Gastrocnemius medialis (tissue), 4 donors: ENCODE measurements around the gene ITGB7. TPM values are rescaled to one million over a fixed set of nuclear protein-coding genes. Genes with fewer than 3 reads are reported as not detected.

Experiments
- ATAC-seq, 2 donors: fragments of 150-250 bp; one replicate each; pipeline ENCODE4 v1.9.1; 2016
- DNase-seq, 2 donors: peaks; one replicate each; pipeline ENCODE4 v3.0.0-alpha.2; 2019
- H3K27ac ChIP-seq, 4 donors: fragments of 200-600 bp; sonication (generic); 1 replicate in 1 of 4; 2 replicates in 3 of 4; pipeline ENCODE4 v1.5.1; 2016 to 2018; ENCODE audit warnings: mild to moderate bottlenecking in 2 of 4, moderate library complexity in 1 of 4
- H3K27me3 ChIP-seq, 3 donors: fragments of 200-600 bp; sonication (generic) in 2 of 3; 1 replicate in 1 of 3; 2 replicates in 2 of 3; pipeline versions ENCODE4 v1.5.1 to v1.6.0; 2016 to 2019; ENCODE audit warnings: mild to moderate bottlenecking in 1 of 3, moderate library complexity in 1 of 3
- H3K36me3 ChIP-seq, 2 donors: fragments of 200-600 bp; sonication (generic) in 1 of 2; one replicate each; pipeline ENCODE4 v1.5.1; 2017 to 2018
- H3K4me1 ChIP-seq, 2 donors: fragments of 200-600 bp; sonication (generic) in 1 of 2; one replicate each; pipeline ENCODE4 v1.5.1; 2016 to 2017; ENCODE audit warnings: mild to moderate bottlenecking in 2 of 2
- H3K4me3 ChIP-seq, 4 donors: fragments of 200-600 bp; sonication (generic) in 3 of 4; 1 replicate in 1 of 4; 2 replicates in 3 of 4; pipeline ENCODE4 v1.5.1; 2016 to 2019; ENCODE audit warnings: mild to moderate bottlenecking in 2 of 4
- H3K9me3 ChIP-seq, 3 donors: fragments of 200-600 bp; sonication (generic) in 2 of 3; 1 replicate in 1 of 3; 2 replicates in 2 of 3; pipeline ENCODE4 v1.5.1; 2016 to 2019
- CTCF ChIP-seq, 5 experiments: fragments of 450-650 bp in 3 of 5; fragments of 200-600 bp in 2 of 5; sonication (generic) in 2 of 5; IDR thresholded peaks in 4 of 5; conservative IDR thresholded peaks in 1 of 5; 1 replicate in 4 of 5; 2 replicates in 1 of 5; pipeline ENCODE4 v1.5.1; 2016 to 2019; ENCODE audit warnings: antibody characterized with exemption in 5 of 5, mild to moderate bottlenecking in 3 of 5, moderate library complexity in 3 of 5
- POLR2A ChIP-seq, 2 donors: fragments of 450-650 bp; IDR thresholded peaks; one replicate each; pipeline ENCODE4 v1.6.1; 2017; ENCODE audit warnings: antibody characterized with exemption in 2 of 2, mild to moderate bottlenecking in 2 of 2, moderate library complexity in 2 of 2
- in situ Hi-C, 4 donors: fragments of 200-750 bp; cut with MboI; loops; one replicate each; pipeline versions ENCODE4 v1.15.0 to v1.8.0; 2017; ENCODE audit warnings: low sequenced_read_pairs in 4 of 4
- intact Hi-C: fragments of 100-400 bp; cut with DNase I; formaldehyde crosslinking; loops from one replicate; pipeline ENCODE4 v1.15.1; 2023; ENCODE audit warnings: low total_unique reads
- total RNA-seq, 4 donors: library from RNA; depleted of rRNA; stranded (reverse); fragments of >200 nt; gene quantifications; one replicate each; pipeline versions ENCODE4 v1.1.0 to v1.2.3, GENCODE V29; 2016

Gene ITGB7
- total RNA-seq, 4 donors from 2014 or later = 0.73 to 0.81 TPM; not detected in 2

GRCh38 chr12:53191885-53192530 is 15.0 kb downstream of the ITGB7 start:
- intact Hi-C loops = no loop called here
- H3K36me3 ChIP-seq = peaks cover 2 to 20% of the 10 kb centered on the region in 2 donors

GRCh38 chr12:53191096-53191884 is 15.8 kb downstream of the ITGB7 start:
- intact Hi-C loops (no loop called here), in situ Hi-C loops (loop anchor here in 1 of 4 donors (25.0 kb wide), 1 partner anchor 129 kb away; the partner anchor contains the start of gene TNS2)
- no peak for DNase-seq
- H3K27ac ChIP-seq = no peak overlapping the region
- ATAC-seq = no peak
- no peaks in the 10 kb centered on the region for H3K9me3 ChIP-seq
- no peak for TF ChIP-seq POLR2A (IDR thresholded peaks at IDR 0.05)
- TF ChIP-seq CTCF (IDR thresholded peaks at IDR 0.05 in 4 of 5, conservative IDR thresholded peaks at IDR 0.05 in 1 of 5) = no peak
- H3K4me3 ChIP-seq = no peak overlapping the region
- H3K36me3 ChIP-seq = peaks cover 2 to 28% of the 10 kb centered on the region in 2 donors
- H3K4me1 ChIP-seq = no peaks in the 10 kb centered on the region
- H3K27me3 ChIP-seq = no peaks in the 10 kb centered on the region

More at GRCh38 chr12:53191885-53192530, 15.0 kb downstream of the ITGB7 start:
- no peak for ATAC-seq
- no peaks in the 10 kb centered on the region for H3K9me3 ChIP-seq
- H3K4me3 ChIP-seq = no peak overlapping the region
- H3K4me1 ChIP-seq = no peaks in the 10 kb centered on the region
- no peaks in the 10 kb centered on the region for H3K27me3 ChIP-seq
- in situ Hi-C loops = loop anchor here in 1 of 4 donors (25.0 kb wide), 1 partner anchor 130 kb away; the partner anchor contains the start of gene TNS2
- TF ChIP-seq POLR2A (IDR thresholded peaks at IDR 0.05) (no peak), CTCF (IDR thresholded peaks at IDR 0.05 in 4 of 5, conservative IDR thresholded peaks at IDR 0.05 in 1 of 5) (no peak)
- no peak for DNase-seq
- no peak overlapping the region for H3K27ac ChIP-seq

- Histone ChIP-seq H3K4me1 (no peaks in the 10 kb centered on the region), H3K9me3 (no peaks in the 10 kb centered on the region), H3K27me3 (no peaks in the 10 kb centered on the region), H3K4me3 (no peak overlapping the region), H3K27ac (no peak overlapping the region), H3K36me3 (peaks cover 2 to 38% of the 10 kb centered on the region in 2 donors)
- TF ChIP-seq POLR2A (IDR thresholded peaks at IDR 0.05) (no peak), CTCF (IDR thresholded peaks at IDR 0.05 in 4 of 5, conservative IDR thresholded peaks at IDR 0.05 in 1 of 5) (peak; percentile 55 to 74 (median 70))
- ATAC-seq = peak; percentile 52 to 66
- peak in 1 of 2 donors; percentile 59 for DNase-seq
- in situ Hi-C loops (loop anchor here in 1 of 4 donors (25.0 kb wide), 1 partner anchor 128 kb away; the partner anchor contains the start of gene TNS2), intact Hi-C loops (no loop called here)
Observed at GRCh38 chr12:53190108-53190729, 16.8 kb downstream of the ITGB7 start.

GRCh38 chr12:53187145-53187899 is 19.7 kb downstream of the ITGB7 start:
- TF ChIP-seq POLR2A (IDR thresholded peaks at IDR 0.05) = no peak
- TF ChIP-seq CTCF (IDR thresholded peaks at IDR 0.05 in 4 of 5, conservative IDR thresholded peaks at IDR 0.05 in 1 of 5) = no peak
- intact Hi-C loops = no loop called here
- Histone ChIP-seq H3K4me3 (no peak overlapping the region), H3K4me1 (peaks cover 17 to 19% of the 10 kb centered on the region in 2 donors), H3K9me3 (no peaks in the 10 kb centered on the region), H3K27ac (peak overlapping the region in 1 of 4 donors; percentile 9), H3K27me3 (no peaks in the 10 kb centered on the region), H3K36me3 (peaks cover 2 to 66% of the 10 kb centered on the region in 2 donors)
- DNase-seq (no peak), ATAC-seq (no peak)
- in situ Hi-C loops = loop anchor here in 2 of 4 donors (10.0 to 25.0 kb wide), 2 partner anchors 123 to 125 kb away; partner anchors contain the start of gene TNS2 (in 1 of the 2)
